H9 (cell line): Measurements from ENCODE around the gene PPP1R14C. TPM values are rescaled to one million over a fixed set of nuclear protein-coding genes. Genes with fewer than 3 reads are reported as not detected.

Experiments used
- DNase-seq: peaks from one replicate; pipeline ENCODE4 v3.0.0-alpha.2; 2017
- H2AFZ ChIP-seq: one replicate; pipeline ENCODE4 v1.6.1; 2013; ENCODE audit warnings: mild to moderate bottlenecking, low read length, control low read depth, moderate library complexity
- H2AK5ac ChIP-seq: 2 replicates; pipeline ENCODE4 v1.6.1; 2013; ENCODE audit warnings: low read length, control low read depth, mixed read lengths; ENCODE audit not compliant: insufficient read length
- H2BK120ac ChIP-seq: one replicate; pipeline ENCODE4 v1.6.1; 2013; ENCODE audit warnings: low read depth, mild to moderate bottlenecking, low read length, control low read depth, inconsistent platforms; ENCODE audit not compliant: poor library complexity, severe bottlenecking
- H2BK12ac ChIP-seq: 2 replicates; pipeline ENCODE4 v1.6.1; 2013; ENCODE audit warnings: low read length, control low read depth, mixed read lengths, low read depth; ENCODE audit not compliant: insufficient read length
- H2BK15ac ChIP-seq: 2 replicates; pipeline ENCODE4 v1.6.1; 2013; ENCODE audit warnings: low read depth, low read length, control low read depth
- H2BK20ac ChIP-seq: one replicate; pipeline ENCODE4 v1.6.1; 2013; ENCODE audit warnings: low read depth, mild to moderate bottlenecking, low read length, control low read depth, inconsistent platforms; ENCODE audit not compliant: poor library complexity, severe bottlenecking
- H2BK5ac ChIP-seq: 2 replicates; pipeline ENCODE4 v1.6.1; 2013; ENCODE audit warnings: low read length, control low read depth, mixed read lengths; ENCODE audit not compliant: insufficient read length
- H3K14ac ChIP-seq: 2 replicates; pipeline ENCODE4 v1.6.1; 2013; ENCODE audit warnings: low read length, control low read depth; ENCODE audit not compliant: insufficient read depth
- H3K18ac ChIP-seq: 2 replicates; pipeline ENCODE4 v1.6.1; 2013; ENCODE audit warnings: low read depth, mild to moderate bottlenecking, mixed read lengths, low read length, control low read depth; ENCODE audit not compliant: insufficient read length
- H3K23ac ChIP-seq: 2 replicates; pipeline ENCODE4 v1.6.1; 2013; ENCODE audit warnings: low read length, control low read depth, mixed read lengths, low read depth; ENCODE audit not compliant: insufficient read length
- H3K23me2 ChIP-seq: 2 replicates; pipeline ENCODE4 v1.6.1; 2013; ENCODE audit warnings: low read depth, mild to moderate bottlenecking, mixed read lengths, low read length, control low read depth; ENCODE audit not compliant: insufficient read length, poor library complexity, severe bottlenecking
- H3K27ac ChIP-seq: 2 replicates; pipeline ENCODE4 v1.5.1; 2013; ENCODE audit warnings: low read length, control low read depth, mixed read lengths, low read depth; ENCODE audit not compliant: insufficient read length
- H3K27me3 ChIP-seq: 2 replicates; pipeline ENCODE4 v1.6.1; 2013; ENCODE audit warnings: low read length, control low read depth, inconsistent platforms; ENCODE audit not compliant: insufficient read depth
- H3K4ac ChIP-seq: 2 replicates; pipeline ENCODE4 v1.6.1; 2013; ENCODE audit warnings: low read depth, mild to moderate bottlenecking, control low read depth, inconsistent platforms, low read length, moderate library complexity
- H3K4me1 ChIP-seq: 2 replicates; pipeline ENCODE4 v1.6.1; 2013; ENCODE audit warnings: low read length, control low read depth, inconsistent platforms; ENCODE audit not compliant: insufficient read depth
- H3K4me2 ChIP-seq: 2 replicates; pipeline ENCODE4 v1.6.1; 2013; ENCODE audit warnings: low read length, control low read depth, mixed read lengths; ENCODE audit not compliant: insufficient read length, insufficient read depth
- H3K56ac ChIP-seq: 2 replicates; pipeline ENCODE4 v1.6.1; 2013; ENCODE audit warnings: low read depth, mild to moderate bottlenecking, mixed read lengths, low read length, control low read depth; ENCODE audit not compliant: insufficient read length
- H3K79me1 ChIP-seq: 2 replicates; pipeline ENCODE4 v1.6.1; 2013; ENCODE audit warnings: low read depth, mild to moderate bottlenecking, moderate library complexity, low read length, control low read depth, inconsistent platforms; ENCODE audit not compliant: insufficient read depth, poor library complexity, severe bottlenecking
- H3K79me2 ChIP-seq: 2 replicates; pipeline ENCODE4 v1.6.1; 2013; ENCODE audit warnings: low read length, control low read depth, inconsistent platforms; ENCODE audit not compliant: insufficient read depth
- H3K9ac ChIP-seq: 2 replicates; pipeline ENCODE4 v1.6.1; 2013; ENCODE audit warnings: low read length, control low read depth, mixed read lengths; ENCODE audit not compliant: insufficient read length; ENCODE audit errors: extremely low read depth
- H3K9me3 ChIP-seq: one replicate; pipeline ENCODE4 v1.6.1; 2013; ENCODE audit warnings: low read depth, low read length, inconsistent platforms; ENCODE audit not compliant: control insufficient read depth
- H3T11ph ChIP-seq: one replicate; pipeline ENCODE4 v1.6.1; 2013; ENCODE audit warnings: mild to moderate bottlenecking, low read length, control low read depth, inconsistent platforms
- H4K20me1 ChIP-seq: one replicate; pipeline ENCODE4 v1.6.1; 2013; ENCODE audit not compliant: control insufficient read depth, insufficient read length, insufficient read depth
- H4K5ac ChIP-seq: 2 replicates; pipeline ENCODE4 v1.6.1; 2013; ENCODE audit warnings: low read depth, mild to moderate bottlenecking, mixed read lengths, low read length, control low read depth; ENCODE audit not compliant: insufficient read length
- H4K8ac ChIP-seq: replicated peaks from 2 replicates; pipeline ENCODE4 v1.6.1; 2013; ENCODE audit warnings: low read length, control low read depth, mixed read lengths, low read depth; ENCODE audit not compliant: insufficient read length
- H4K91ac ChIP-seq: 2 replicates; pipeline ENCODE4 v1.6.1; 2013; ENCODE audit warnings: low read depth, mild to moderate bottlenecking, moderate library complexity, mixed read lengths, low read length, control low read depth; ENCODE audit not compliant: insufficient read length
- H3K27ac Mint-ChIP-seq, 3 experiments: 2 replicates in 2 of 3; 3 replicates in 1 of 3; pipeline ENCODE4 v1.8.0; 2020 to 2021; ENCODE audit warnings: mixed read lengths in 3 of 3, mild to moderate bottlenecking in 1 of 3, moderate library complexity in 1 of 3
- H3K27me3 Mint-ChIP-seq: 2 replicates; pipeline ENCODE4 v1.8.0; 2021; ENCODE audit warnings: low read depth, mild to moderate bottlenecking, moderate library complexity, mixed read lengths
- H3K36me3 Mint-ChIP-seq, 3 experiments: 2 replicates in 2 of 3; 3 replicates in 1 of 3; pipeline ENCODE4 v1.8.0; 2020 to 2021; ENCODE audit warnings: low read depth in 3 of 3, mixed read lengths in 3 of 3; ENCODE audit not compliant: insufficient read depth in 1 of 3
- H3K4me1 Mint-ChIP-seq, 2 experiments: 2 replicates each; pipeline ENCODE4 v1.8.0; 2020; ENCODE audit warnings: mixed read lengths in 2 of 2
- H3K4me3 Mint-ChIP-seq, 2 experiments: 2 replicates in 1 of 2; 3 replicates in 1 of 2; pipeline ENCODE4 v1.8.0; 2020 to 2021; ENCODE audit warnings: mild to moderate bottlenecking in 2 of 2, mixed read lengths in 2 of 2, moderate library complexity in 1 of 2
- H3K9me3 Mint-ChIP-seq, 2 experiments: 2 replicates in 1 of 2; 3 replicates in 1 of 2; pipeline ENCODE4 v1.8.0; 2020; ENCODE audit warnings: mild to moderate bottlenecking in 2 of 2, mixed read lengths in 2 of 2, moderate library complexity in 1 of 2
- WGBS: extraction: QIAGEN DNeasy Blood & Tissue Kit; methylation state at CpG from one replicate; pipeline ENCODE4 v1.1.7; 2013; ENCODE audit warnings: missing lambda C conversion rate, low lambda C conversion rate, mixed read lengths; ENCODE audit not compliant: insufficient read length; ENCODE audit errors: extremely low coverage; 5-methylcytosine and 5-hydroxymethylcytosine counted together
- total RNA-seq: library from RNA; stranded (reverse); gene quantifications from 2 replicates; pipeline ENCODE4 v1.2.1, GENCODE V29; 2021
- TF ChIP-seq, protein P1 (sequence below): fragments of 200-600 bp; sonication (generic); conservative IDR thresholded peaks from 3 replicates; pipeline ENCODE4 v1.8.0; 2021; ENCODE audit warnings: antibody characterized with exemption, mild to moderate bottlenecking

The PPP1R14C gene
- total RNA-seq, 1 experiment from 2014 or later = 0.37 TPM

DNA sequence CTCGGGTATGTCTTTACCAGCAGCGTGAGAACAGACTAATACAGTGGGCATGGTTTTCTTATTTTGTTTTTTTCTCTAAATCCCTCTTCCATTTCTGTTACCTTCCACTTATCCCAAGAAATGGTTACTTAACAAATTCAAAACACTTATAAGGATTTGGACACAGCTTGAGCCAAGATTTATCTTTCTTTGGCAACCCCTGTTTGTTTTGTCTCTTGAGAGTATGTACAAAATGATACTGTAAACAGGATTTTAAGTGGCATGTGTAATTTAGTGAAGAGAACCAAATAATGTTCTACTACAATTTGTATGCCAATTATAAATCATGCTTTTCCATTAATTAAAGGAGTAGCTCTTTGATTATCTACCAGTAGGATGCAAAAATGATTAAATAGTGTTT is 51.4 kb downstream of the PPP1R14C start:
- H3K4me1 ChIP-seq = no peaks in the 10 kb centered on the region
- H2AK5ac ChIP-seq = no peak overlapping the region
- no peak overlapping the region for H4K91ac ChIP-seq
- H4K5ac ChIP-seq = no peak overlapping the region
- no peak overlapping the region for H3K27ac ChIP-seq
- H3K4me1 Mint-ChIP-seq = no peaks in the 10 kb centered on the region
- no peaks in the 10 kb centered on the region for H3K79me2 ChIP-seq
- H3K4me2 ChIP-seq = no peak overlapping the region
- H3K9me3 Mint-ChIP-seq = peaks cover 2 to 7% of the 10 kb centered on the region in 2 experiments; a peak in 2 of 5 replicates
- H3K14ac ChIP-seq = no peak overlapping the region
- no peak overlapping the region for H3K4ac ChIP-seq
- peaks cover 7% of the 10 kb centered on the region for H3K27me3 Mint-ChIP-seq
- H3T11ph ChIP-seq = no peak overlapping the region
- TF ChIP-seq, protein P1, sequence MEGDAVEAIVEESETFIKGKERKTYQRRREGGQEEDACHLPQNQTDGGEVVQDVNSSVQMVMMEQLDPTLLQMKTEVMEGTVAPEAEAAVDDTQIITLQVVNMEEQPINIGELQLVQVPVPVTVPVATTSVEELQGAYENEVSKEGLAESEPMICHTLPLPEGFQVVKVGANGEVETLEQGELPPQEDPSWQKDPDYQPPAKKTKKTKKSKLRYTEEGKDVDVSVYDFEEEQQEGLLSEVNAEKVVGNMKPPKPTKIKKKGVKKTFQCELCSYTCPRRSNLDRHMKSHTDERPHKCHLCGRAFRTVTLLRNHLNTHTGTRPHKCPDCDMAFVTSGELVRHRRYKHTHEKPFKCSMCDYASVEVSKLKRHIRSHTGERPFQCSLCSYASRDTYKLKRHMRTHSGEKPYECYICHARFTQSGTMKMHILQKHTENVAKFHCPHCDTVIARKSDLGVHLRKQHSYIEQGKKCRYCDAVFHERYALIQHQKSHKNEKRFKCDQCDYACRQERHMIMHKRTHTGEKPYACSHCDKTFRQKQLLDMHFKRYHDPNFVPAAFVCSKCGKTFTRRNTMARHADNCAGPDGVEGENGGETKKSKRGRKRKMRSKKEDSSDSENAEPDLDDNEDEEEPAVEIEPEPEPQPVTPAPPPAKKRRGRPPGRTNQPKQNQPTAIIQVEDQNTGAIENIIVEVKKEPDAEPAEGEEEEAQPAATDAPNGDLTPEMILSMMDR = no peak
- H3K9ac ChIP-seq = no peak overlapping the region
- H4K20me1 ChIP-seq = no peaks in the 10 kb centered on the region
- H3K36me3 Mint-ChIP-seq = peaks cover 0 to 4% (median 0%) of the 10 kb centered on the region in 3 experiments; a peak in 1 of 7 replicates
- no peak overlapping the region for H2BK20ac ChIP-seq
- H3K79me1 ChIP-seq = no peaks in the 10 kb centered on the region
- no peaks in the 10 kb centered on the region for H3K23me2 ChIP-seq
- no peaks in the 10 kb centered on the region for H3K27me3 ChIP-seq
- no CpG with 5 or more reads among the region's 2 CpGs for WGBS
- no peak overlapping the region for H2BK12ac ChIP-seq
- H2BK120ac ChIP-seq = no peak overlapping the region
- no peak overlapping the region for H2BK15ac ChIP-seq
- no peak overlapping the region for H4K8ac ChIP-seq
- no peak overlapping the region for H2BK5ac ChIP-seq
- no peak for DNase-seq
- no peak overlapping the region for H2AFZ ChIP-seq
- H3K18ac ChIP-seq = no peak overlapping the region
- no peak overlapping the region for H3K23ac ChIP-seq
- H3K27ac Mint-ChIP-seq = no peak overlapping the region
- no peak overlapping the region for H3K56ac ChIP-seq
- no peaks in the 10 kb centered on the region for H3K9me3 ChIP-seq
- H3K4me3 Mint-ChIP-seq = no peak overlapping the region
